Measurements from ENCODE around the gene SELENOM.
"Not testable (repeated sequence)": the region's sequence is repeated elsewhere in the genome, so short reads cannot be mapped to it uniquely, and the experiment has no call there.

SELENOM gene

DNA sequence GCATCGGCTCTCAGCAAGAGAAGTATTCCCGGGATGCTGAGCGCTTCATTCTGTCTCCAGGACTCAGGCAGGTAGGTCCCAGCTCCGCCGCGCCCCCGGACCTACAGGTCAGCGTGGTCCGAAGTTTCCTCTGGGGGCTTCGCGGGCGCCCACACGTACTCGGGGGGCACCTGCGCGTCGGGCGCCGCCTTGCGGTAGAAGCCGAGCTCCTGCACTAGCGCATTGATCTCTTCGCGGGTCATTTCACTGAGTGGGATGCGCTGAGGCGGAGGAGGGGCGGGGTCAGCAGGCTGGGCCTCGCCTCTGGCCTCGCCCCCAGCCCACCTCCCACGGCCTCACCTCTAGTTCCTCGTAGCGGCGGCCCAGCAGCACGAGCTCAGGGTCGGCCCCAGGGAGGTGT lies 2.5 kb downstream of the SELENOM start:
- DNase-seq = no peak

DNA sequence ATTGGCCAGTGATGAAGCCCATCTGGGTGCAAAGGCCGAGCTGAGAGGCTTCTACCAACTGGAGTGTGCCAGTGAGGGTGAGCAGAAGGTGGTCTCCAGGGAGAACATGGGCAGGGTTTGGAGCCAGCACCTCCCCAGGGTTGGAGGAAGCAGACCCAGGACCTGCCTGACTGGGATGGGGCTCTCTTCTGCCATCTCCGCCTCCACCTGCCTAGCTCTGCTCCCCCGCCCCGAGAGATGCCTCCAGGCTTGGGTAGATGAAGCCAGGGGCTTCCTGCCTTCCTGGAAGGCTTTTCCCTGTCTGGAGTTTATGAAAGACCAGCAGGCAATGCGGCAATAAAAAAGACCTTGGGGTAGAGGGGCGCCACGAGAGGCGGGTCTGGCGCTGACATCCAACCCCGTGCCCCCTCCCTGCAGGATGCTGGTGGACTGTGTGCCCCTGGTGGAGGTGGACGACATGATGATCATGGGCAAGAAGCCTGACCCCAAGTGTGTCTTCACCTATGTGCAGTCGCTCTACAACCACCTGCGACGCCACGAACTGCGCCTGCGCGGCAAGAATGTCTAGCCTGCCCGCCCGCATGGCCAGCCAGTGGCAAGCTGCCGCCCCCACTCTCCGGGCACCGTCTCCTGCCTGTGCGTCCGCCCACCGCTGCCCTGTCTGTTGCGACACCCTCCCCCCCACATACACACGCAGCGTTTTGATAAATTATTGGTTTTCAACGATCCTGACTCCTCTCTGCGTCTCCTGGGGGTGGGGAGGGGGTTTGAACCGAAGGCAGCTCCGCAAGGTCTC lies 3.3 kb downstream of the SELENOM start:
- no peak for DNase-seq

DNA sequence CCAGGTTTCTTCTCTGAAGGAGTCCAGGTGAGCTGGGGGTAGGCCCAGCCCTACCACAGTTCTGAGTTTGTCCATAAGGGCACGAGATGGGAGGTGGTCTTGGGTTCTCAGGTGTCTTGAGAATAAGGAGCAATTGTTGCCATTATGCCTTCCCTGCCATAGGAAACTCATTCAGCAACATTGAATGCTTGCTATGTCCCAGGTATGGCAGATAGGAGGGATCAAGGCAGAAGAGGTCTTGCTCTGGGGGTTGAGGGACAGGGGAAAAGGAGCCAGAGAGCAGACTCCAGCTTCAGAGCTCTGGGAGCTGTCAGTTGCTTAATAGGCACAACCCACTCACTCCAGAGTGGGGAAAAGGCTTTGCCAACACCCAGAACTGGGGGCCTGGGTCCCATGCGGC lies 4.3 kb downstream of the SELENOM start:
- no peak for DNase-seq

DNA sequence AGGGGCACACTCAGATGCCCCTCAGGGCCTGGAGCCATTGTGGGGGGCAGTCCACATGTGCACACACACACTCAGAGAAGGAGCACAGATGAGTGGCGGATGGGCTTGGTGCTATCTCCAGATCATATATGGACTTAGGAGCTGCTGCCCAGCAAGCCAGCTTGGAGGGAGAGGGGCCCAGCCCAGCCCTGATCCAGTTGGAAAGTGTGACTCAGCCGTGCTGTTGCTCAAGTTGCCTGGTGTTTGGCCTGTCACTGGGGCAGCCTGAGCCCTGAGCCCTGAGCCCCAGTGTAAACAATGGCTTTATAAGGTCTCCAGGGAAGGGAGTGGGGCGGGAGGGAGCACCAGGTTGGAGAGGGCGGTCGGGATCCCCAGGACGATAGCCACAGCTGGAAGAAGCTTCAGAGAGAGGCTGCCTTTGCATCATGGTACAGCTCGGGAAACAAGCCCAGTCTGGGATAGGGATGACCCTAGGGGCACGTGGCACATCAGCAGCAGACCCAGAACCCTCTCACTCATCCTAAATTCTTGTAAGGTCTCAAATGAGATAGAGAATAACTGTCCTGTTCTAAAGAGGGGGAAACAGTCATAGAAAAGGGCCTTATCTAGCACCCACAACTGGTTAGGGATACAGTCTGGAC lies 4.8 kb downstream of the SELENOM start:
- DNase-seq = peak in 2 of 4 experiments; percentile 13 to 21

DNA sequence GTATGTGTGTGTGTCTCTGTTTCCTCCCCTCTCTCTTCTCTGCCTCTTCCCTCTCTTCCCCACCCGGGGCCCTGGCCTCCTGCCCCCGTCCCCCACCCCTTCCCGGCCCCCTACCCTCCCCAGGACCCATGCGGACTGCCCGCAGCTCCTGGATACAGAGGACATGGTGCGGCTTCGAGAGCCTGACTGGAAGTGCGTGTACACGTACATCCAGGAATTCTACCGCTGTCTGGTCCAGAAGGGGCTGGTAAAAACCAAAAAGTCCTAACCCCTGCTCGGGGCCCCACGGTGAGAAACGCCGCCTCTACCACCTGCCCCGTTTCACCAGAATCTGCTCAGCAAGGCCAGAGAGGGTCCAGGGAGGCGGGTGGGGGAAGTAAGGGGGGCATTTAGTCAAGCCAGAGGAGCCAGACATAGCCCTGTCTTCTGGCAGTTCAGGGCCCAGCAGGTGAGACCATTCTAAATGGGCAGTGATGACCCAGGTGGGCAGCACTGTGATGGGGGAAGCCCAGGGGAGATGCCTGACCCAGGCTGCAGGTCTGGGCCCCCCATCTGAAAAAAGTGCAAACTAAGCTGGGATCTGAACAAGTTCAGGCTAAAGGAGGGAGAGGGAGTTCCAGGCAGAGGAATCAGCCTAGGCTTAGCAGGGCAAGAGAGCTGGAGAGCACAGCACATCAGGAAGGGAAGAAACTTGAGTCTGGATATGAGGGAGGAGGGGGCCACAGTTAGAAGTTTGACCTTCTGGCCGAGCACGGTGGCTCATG lies 6.4 kb downstream of the SELENOM start:
- DNase-seq = no peak

DNA sequence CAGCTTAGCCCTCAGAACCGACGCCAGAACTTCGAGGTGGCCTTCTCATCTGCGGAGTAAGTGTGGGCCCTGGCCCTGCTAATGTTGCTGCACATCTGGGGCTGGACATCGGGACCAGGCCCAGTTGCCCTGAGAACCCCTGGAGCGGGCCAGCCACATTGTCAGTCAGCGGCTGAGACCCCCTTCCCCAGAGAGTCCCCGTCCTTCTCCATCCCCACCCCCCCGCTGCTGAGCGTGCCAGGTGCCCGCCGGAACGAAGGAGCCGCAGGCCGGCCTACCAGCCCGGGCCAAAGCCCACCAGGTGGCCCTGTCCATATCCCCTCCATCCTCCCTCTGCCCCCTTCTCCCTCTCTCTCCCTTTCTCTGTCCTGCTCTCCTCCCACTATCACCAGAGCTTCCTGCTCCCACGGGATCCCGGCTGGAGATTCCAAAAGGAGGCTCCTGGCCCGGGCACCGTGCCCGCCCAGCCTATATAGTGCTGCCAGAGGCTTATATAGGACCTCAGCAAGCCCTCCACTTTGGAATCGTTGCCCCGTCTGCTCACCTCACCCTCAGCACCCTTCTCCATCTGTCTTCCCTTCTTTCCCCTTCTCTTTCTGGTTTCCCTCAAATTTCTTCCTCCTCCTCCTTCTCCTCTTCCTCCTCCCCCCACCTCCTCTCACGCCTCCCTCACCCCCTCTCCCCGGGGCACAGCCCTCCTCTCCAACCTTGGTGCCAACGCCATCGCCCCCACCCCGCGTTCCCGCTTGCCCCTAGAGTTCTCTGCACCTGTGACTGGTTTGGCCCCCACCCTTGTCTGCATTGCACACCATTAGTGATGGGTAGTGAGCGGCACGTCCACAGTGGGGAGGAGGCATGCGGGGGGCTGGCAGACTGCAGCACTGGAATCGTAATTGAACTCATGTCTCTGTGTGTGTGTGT lies 7.3 kb downstream of the SELENOM start:
- DNase-seq = no peak

DNA sequence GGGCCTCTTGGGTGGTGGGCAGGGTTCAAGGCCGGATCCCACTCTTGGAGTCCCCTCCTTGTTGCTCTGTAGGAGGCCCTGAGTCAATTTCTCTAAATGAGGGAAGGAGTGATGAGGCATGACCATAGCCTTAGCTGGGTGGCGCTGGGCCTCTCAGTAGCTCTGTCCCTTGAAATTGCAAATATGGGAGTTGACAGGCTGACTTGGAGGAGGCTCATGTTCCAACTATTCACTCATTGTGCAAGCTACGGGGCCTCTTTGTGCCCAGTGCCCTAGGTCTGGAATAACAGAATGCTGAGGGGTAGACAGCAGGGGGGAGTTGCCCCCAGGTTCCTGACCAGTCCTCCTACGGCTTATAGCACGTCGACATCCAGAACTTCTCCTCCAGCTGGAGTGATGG lies 8.0 kb downstream of the SELENOM start:
- DNase-seq = no peak

DNA sequence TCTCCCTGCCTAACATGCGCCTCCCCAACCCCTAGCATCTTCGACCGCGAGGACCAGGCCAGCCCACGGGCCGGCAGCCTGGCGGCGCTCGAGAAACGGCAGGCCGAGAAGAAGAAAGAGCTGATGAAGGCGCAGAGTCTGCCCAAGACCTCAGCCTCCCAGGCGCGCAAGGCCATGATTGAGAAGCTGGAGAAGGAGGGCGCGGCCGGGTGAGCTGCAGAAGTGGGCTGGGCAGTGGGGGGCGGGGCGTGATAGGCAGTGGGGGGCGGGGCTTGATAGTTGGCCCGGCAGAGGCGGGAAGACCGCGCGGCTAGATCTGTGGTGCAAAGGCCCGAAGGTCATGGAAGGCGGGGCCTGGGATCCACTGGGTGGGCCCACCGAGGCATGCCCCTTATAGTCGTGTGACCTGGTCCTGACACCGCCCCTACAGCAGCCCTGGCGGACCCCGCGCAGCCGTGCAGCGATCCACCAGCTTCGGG lies 8.7 kb downstream of the SELENOM start:
- no peak for DNase-seq

DNA sequence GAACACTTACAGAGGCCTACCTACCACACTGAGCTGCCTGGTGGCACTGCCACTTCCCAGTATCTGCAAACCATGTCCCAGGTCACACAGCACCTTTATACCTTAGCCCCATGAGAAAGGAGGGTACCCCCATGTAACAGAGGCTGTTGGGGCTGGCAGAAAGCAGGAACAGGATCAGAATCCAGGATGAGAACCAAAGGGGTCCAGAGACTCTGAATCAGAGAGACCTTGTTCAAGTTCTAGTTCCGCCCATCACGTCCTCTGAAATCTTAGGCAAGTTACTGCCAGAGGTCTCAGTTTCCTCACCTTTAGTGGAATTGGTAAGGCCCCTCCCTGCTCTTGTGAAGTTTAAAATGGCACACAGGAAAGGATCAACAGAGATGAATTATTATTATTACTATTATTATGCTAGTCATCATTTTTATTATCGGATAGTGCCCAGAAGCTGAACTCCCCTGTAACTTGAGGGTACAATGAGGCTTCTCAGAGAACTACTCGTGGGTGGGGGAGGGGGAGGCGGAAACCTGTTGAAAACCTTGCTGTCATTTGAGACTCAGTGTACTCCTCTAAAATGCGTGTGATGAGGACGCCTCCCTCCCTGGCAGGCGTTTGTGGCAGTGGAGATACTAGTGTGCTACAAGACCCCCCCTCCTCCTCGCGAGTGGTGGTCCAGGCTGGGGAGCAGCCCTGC lies 9.3 kb downstream of the SELENOM start:
- no peak for DNase-seq

DNA sequence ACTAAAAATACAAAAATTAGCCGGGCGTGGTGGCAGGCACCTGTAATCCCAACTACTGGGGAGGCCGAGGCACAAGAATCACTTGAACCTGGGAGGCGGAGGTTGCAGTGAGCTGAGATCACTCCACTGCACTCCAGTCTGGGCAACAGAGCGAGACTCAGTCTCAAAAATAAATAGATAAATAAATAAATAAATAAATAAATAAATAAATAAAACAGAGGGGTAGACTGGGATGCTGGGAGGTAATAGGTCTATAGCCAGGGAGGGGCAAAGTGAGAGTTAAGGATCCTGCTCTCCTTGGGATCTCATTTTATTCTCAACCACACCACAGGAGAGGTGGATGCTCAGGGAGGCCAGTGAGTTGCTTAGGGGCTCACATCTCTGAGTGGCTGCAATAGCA lies 9.8 kb downstream of the SELENOM start:
- not testable (repeated sequence) for DNase-seq

DNA sequence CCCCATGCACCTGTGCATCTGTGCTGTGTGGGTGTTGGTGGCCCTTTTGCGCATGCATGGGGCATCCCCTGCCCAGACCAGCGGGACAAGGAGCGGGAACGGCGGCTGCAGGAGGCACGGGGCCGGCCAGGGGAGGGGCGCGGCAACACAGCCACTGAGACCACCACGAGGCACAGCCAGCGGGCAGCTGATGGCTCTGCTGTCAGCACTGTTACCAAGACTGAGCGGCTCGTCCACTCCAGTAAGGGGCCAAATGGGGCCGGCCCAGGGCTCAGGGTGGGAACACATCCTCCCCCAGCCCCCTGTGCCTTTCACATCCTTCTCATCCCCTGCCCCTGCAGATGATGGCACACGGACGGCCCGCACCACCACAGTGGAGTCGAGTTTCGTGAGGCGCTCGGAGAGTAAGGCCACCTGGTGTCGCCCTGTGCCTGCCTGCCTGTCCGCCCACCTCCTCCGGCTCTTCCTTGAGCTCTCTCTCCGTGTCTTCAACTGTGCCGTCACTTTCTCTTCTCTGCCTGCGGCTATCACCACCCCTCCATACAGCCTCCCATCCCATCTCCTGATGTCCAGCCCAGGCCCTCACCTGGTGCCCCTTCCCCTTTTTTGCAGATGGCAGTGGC lies 10.6 kb downstream of the SELENOM start:
- peak in 1 of 4 experiments; percentile 1 for DNase-seq

DNA sequence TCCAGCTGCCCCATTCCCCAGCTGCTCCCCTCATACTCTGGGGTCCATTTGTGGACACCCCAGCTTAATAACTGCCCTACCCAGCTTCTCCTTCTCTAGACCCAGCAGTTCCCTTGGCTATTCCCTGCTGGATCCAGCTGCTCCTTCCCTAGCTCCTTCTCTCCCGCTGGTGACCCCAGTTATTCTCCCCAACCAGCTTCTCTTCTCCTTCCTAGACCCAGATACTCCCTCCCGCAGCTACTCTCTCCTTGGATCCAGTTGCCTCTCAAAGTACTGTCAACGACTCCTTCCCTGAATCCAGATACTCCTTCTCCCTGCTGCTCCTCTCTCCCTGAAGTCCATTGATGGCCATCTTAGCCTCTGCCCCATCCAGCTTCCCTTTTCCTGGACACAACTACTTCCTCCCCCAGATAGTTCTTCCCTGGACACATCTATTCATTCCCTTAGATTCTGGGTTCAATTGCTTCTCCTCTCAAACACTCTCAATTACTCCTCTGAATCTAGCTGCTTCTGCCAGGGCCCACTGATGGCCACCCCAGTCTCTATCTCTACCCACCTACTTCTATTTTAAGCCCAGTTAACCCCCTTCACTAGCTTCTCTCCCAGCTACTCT lies 11.6 kb downstream of the SELENOM start:
- peak in 2 of 4 experiments; percentile 3 to 11 for DNase-seq

DNA sequence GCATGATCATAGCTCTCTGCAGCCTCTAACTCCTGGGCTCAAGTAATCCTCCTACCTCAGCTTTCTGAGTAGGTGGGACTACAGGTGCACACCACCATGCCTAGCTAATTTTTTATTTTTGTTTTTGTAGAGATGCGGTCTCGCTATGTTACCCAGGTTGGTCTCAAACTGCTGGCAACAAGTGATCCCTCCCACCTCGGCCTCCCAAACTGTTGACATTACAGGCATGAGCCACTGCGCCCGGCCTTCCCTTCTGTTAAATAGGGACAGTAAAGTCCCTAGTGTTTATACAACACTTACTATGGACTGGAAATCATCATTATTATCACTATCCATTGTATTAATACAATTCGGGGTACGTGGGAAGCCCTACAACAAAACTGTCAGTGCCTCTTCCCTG lies 12.6 kb downstream of the SELENOM start:
- DNase-seq = no peak

DNA sequence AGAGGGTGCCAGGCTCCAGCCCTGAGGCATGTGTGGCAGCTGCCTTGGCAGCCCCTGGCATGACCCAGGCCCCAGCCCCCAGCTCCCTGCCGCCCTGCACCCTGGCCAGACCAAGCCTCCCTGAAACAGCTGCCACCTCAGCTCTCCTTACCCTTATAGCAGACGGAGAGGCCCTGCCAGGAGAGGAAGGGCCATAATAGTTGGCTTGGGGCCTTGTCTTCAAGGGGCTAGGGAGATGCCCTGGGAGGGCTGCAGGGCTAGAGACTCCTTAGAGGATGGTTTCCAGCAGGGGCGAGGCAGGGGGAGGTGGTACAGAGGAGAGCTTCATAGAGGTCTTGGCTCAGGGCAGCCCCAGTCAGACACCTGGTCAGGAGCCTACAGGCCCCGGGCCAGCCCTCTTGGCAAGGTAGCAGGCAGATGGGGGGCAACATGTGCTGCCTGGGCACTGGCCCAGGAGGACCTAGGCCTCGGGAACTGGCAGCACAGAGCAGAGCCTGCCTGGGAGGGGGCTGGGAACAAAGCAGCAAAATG lies 13.3 kb downstream of the SELENOM start:
- DNase-seq = no peak

DNA sequence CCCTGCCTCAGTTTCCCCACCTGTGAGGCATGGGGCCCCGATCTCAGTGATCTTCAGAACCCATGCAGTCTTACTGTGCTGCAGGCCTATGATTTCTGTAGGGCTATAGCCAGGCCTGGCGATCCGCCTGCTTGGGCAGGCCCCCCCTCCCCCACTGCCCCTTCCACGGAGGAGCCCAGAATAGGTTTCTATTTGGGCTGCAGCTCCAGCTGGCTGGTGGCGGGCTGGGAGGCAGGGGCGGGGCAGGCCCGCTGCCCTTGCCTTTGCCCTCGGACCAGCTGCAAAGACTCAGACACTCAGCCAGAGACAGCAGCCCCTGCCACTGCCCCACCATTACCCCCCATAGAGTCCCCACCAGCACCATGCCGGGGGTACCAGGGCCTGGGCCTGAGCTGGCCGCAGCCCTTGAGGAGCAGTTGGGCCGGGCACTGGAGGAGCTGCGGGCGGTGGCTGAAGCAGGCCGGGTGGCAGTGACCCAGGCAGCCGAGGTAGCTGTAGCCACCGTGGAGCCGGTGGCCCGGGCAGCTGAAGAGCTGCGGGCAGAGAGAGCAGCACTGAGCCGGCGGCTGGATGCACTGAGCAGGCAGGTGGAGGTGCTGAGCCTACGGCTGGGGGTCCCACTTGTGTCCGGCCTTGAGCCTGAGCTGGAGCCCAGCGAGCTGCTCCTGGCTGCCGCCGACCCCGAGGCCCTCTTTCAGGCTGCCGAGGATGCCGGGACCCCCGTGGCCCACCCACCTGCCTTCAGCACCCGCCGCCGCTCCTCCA lies 14.1 kb downstream of the SELENOM start:
- DNase-seq = no peak

DNA sequence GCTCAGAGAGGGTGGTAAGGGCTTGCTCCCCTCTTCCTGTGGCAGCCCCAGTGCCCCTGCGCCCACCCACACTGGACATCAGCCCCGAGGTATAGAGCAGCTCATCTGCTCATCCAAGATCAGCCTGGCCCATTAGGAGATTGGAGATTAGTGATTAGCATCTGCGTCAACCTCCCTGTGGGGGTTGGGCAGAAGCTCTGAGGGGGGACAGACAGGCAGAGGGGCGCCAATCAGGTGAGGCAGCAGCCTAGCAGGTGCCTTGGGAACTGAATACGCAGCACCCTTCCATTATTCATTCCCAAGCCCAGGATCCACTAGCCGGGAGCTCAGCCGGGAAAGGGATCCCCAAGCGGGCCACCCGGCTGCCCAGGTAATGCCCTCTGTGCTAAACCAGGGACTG lies 15.2 kb downstream of the SELENOM start:
- DNase-seq = no peak

DNA sequence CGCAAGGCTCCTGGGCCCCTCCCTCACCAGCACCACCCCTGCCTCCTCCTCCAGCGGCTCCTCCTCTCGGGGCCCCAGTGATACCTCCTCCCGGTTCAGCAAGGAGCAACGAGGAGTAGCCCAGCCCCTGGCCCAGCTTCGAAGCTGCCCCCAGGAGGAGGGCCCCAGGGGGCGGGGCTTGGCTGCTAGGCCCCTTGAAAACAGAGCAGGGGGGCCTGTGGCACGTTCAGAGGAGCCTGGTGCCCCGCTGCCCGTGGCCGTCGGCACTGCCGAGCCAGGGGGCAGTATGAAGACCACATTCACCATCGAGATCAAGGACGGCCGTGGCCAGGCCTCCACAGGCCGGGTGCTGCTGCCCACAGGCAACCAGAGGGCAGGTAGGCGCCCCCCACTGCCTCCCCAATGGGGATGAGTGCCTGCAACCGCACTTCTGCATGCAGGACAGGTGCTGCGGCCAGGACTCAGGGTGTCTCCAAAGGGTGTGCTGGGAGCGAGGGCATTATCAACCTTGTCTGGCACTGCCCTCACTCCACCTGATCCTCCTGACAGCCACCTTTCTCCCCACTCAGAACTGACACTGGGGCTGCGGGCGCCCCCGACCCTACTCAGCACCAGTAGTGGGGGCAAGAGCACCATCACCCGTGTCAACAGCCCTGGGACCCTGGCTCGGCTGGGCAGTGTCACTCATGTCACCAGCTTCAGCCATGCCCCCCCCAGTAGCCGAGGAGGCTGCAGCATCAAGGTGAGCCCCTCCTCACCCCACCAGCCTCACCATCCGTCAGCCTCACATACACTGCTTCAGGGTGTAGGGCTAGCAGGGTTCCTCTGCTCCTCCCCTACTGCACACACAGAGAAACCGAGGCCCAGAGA lies 16.0 kb downstream of the SELENOM start:
- DNase-seq = no peak

DNA sequence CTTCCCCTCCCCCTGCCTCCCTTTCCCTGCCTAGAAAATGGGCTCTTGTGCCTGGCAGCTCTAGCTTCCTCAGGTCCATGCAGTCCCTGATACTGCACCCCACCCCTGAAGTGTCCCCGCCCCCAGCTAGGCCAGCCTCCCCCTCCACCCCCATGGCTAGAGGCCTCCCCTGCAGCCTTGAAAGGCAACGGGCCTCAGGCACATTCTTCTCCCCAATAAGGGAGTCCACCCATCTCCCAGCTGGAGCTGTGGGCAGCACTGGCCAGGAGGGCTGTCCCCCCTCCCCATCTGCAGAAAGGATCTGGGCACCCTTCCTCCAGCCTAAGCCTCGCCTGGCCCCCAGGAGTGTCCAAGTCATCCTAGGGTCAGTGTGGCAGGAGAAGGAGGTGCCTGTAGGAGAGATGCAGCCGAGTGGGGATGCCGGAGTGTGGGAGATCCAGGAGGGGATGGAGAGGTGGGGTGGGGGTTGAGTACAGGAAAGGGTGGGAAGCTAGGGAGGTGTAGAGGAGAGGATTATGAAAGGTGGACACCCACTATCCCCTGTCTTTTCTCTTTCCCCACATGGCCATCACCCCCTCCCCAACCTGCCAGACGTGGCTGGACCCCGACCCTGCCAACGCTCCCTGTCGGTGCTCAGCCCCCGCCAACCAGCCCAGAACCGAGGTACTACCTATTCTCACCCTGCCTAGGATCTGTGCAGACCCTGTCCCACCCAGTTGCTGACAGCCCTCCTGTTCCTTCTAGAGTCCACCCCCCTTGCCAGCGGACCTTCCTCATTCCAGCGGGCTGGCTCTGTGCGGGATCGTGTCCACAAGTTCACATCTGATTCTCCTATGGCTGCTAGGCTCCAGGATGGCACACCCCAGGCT lies 16.9 kb downstream of the SELENOM start:
- DNase-seq = no peak

Measured in suppressor macrophage (primary cell).